Endothelial cell of umbilical vein (primary cell): ENCODE results near the gene TP73. TPM values are rescaled to one million over a fixed set of nuclear protein-coding genes. Genes with fewer than 3 reads are reported as not detected.

Experiments
- BruUV-seq: library from RNA; stranded (reverse); fragments of 400-500 nt; replicated peaks from 2 replicates; lab custom pipeline; 2021; lab: Mats Ljungman, UMichigan
- CTCF ChIA-PET: fragments of 300-600, 350-600 bp; sonication (Branson Sonifier 250); formaldehyde crosslinking; loops from one replicate; lab custom pipeline; 2021; ENCODE audit warnings: antibody characterized with exemption, inconsistent platforms; lab: Charles Lee
- POLR2A ChIA-PET: fragments of 300-600, 350-600 bp; sonication (Branson Sonifier 250); formaldehyde crosslinking; loops from one replicate; lab custom pipeline; 2021; ENCODE audit warnings: antibody characterized with exemption, inconsistent platforms; lab: Charles Lee
- DNase-seq: peaks from one replicate; pipeline ENCODE4 v3.0.0-alpha.2; 2011; ENCODE audit warnings: low read depth, low spot score
- FAIRE-seq: peaks from 2 replicates; lab custom pipeline; 2011; peaks lifted over from hg19 to GRCh38; lab: Jason Lieb, UNC
- H2AFZ ChIP-seq: 2 replicates; pipeline ENCODE4 v1.6.0; 2012; ENCODE audit warnings: low read depth, low read length, control low read depth, inconsistent platforms
- H3K27ac ChIP-seq: 2 replicates; pipeline ENCODE4 v1.5.1; 2011; ENCODE audit warnings: low read depth, mild to moderate bottlenecking, control low read depth, low read length, moderate library complexity; ENCODE audit not compliant: insufficient read depth
- H3K27me3 ChIP-seq, 2 experiments: 2 replicates each; pipeline versions ENCODE4 v1.6.0 to v1.6.1; 2011; ENCODE audit warnings: low read length in 2 of 2, mixed read lengths in 1 of 2; ENCODE audit not compliant: control insufficient read depth in 2 of 2, insufficient read depth in 2 of 2
- H3K36me3 ChIP-seq, 2 experiments: 2 replicates in 1 of 2; 3 replicates in 1 of 2; pipeline ENCODE4 v1.5.1; 2011; ENCODE audit warnings: low read length in 2 of 2, mild to moderate bottlenecking in 1 of 2, moderate library complexity in 1 of 2; ENCODE audit not compliant: control insufficient read depth in 2 of 2, insufficient read depth in 2 of 2; ENCODE audit errors: extremely low read depth in 1 of 2
- H3K4me1 ChIP-seq: 3 replicates; pipeline ENCODE4 v1.5.1; 2011; ENCODE audit warnings: mild to moderate bottlenecking, low read length; ENCODE audit not compliant: control insufficient read depth, insufficient read depth; ENCODE audit errors: extremely low read depth
- H3K4me2 ChIP-seq: 2 replicates; pipeline ENCODE4 v1.6.1; 2011; ENCODE audit warnings: low read length, control low read depth, mixed read lengths; ENCODE audit not compliant: insufficient read depth
- H3K4me3 ChIP-seq, 3 experiments: fragments of 200-600 bp in 1 of 3; sonication (generic), shearing (Covaris generic) in 1 of 3; replicated peaks in 1 of 3; 2 replicates each; pipeline ENCODE4 v1.5.1; 2011 to 2016; ENCODE audit warnings: control low read depth in 3 of 3, low read length in 3 of 3, mild to moderate bottlenecking in 2 of 3, inconsistent platforms in 1 of 3, low read depth in 1 of 3, moderate library complexity in 1 of 3; ENCODE audit not compliant: insufficient read depth in 1 of 3
- H3K79me2 ChIP-seq: 2 replicates; pipeline ENCODE4 v1.6.0; 2012; ENCODE audit warnings: low read length, inconsistent platforms; ENCODE audit not compliant: control insufficient read depth, insufficient read depth
- H3K9ac ChIP-seq: replicated peaks from 2 replicates; pipeline ENCODE3; 2011; ENCODE audit warnings: low read length, control low read depth; ENCODE audit not compliant: insufficient read depth; ENCODE audit errors: extremely low read depth
- H3K9me1 ChIP-seq: replicated peaks from 3 replicates; pipeline ENCODE4 v1.6.0; 2011; ENCODE audit warnings: mild to moderate bottlenecking, low read length; ENCODE audit not compliant: control insufficient read depth, insufficient read depth; ENCODE audit errors: extremely low read depth
- H3K9me3 ChIP-seq: replicated peaks from 2 replicates; pipeline ENCODE4 v1.5.1; 2012; ENCODE audit warnings: low read length, inconsistent platforms; ENCODE audit not compliant: control insufficient read depth, insufficient read depth
- H4K20me1 ChIP-seq: replicated peaks from 2 replicates; pipeline ENCODE3; 2011; ENCODE audit warnings: mild to moderate bottlenecking, low read length; ENCODE audit not compliant: control insufficient read depth, insufficient read depth; ENCODE audit errors: extremely low read depth
- CTCF ChIP-seq, 2 donors: IDR thresholded peaks; 1 replicate in 1 of 2; 2 replicates in 1 of 2; pipeline ENCODE4 v1.5.1; 2011; ENCODE audit warnings: low read length in 2 of 2, mild to moderate bottlenecking in 2 of 2, moderate library complexity in 2 of 2, control low read depth in 1 of 2, inconsistent platforms in 1 of 2, low read depth in 1 of 2; ENCODE audit not compliant: insufficient read depth in 1 of 2; ENCODE audit errors: extremely low read depth in 1 of 2
- EZH2 ChIP-seq: IDR thresholded peaks from 2 replicates; pipeline ENCODE4 v1.6.1; 2012; ENCODE audit warnings: borderline replicate concordance, low read depth, mild to moderate bottlenecking, moderate library complexity, low read length, inconsistent platforms; ENCODE audit not compliant: severe bottlenecking
- FOS ChIP-seq: IDR thresholded peaks from 2 replicates; pipeline ENCODE4 v1.6.1; 2011; ENCODE audit warnings: mild to moderate bottlenecking, low read length, moderate library complexity, borderline replicate concordance; ENCODE audit not compliant: insufficient read depth
- GATA2 ChIP-seq: IDR thresholded peaks from 2 replicates; pipeline ENCODE4 v1.7.0; 2011; ENCODE audit warnings: low read depth, mild to moderate bottlenecking, moderate library complexity, mixed read lengths, low read length; ENCODE audit not compliant: insufficient read length, insufficient read depth
- JUN ChIP-seq: IDR thresholded peaks from 2 replicates; pipeline ENCODE4 v1.6.1; 2011; ENCODE audit warnings: borderline replicate concordance, low read depth; ENCODE audit not compliant: insufficient read length, insufficient read depth
- MAX ChIP-seq: IDR thresholded peaks from 2 replicates; pipeline ENCODE4 v1.6.1; 2011; ENCODE audit not compliant: insufficient read depth, insufficient read length
- MYC ChIP-seq: IDR thresholded peaks from one replicate; pipeline ENCODE4 v1.6.1; 2011; ENCODE audit warnings: mild to moderate bottlenecking, low read depth, low read length
- POLR2A ChIP-seq: IDR thresholded peaks from 2 replicates; pipeline ENCODE4 v1.6.1; 2012; ENCODE audit warnings: low read depth, mild to moderate bottlenecking, control low read depth, low read length
- POLR2AphosphoS5 ChIP-seq: IDR thresholded peaks from 2 replicates; pipeline ENCODE4 v1.6.1; 2012; ENCODE audit warnings: low read depth, mild to moderate bottlenecking, control low read depth, low read length, moderate library complexity; ENCODE audit not compliant: insufficient read depth
- dilution Hi-C: fragments of 300-500 bp; cut with MboI; formaldehyde crosslinking; loops from one replicate; pipeline ENCODE4 v1.15.0; 2019; ENCODE audit warnings: low sequenced_read_pairs; ENCODE audit not compliant: extremely low pct_ligation_motif_present
- intact Hi-C: fragments of 100-400 bp; cut with micrococcal nuclease; formaldehyde crosslinking; loops from one replicate; pipeline ENCODE4 v1.10.0; 2022
- polyA plus RNA-seq, 4 experiments: library from polyadenylated mRNA; depleted of rRNA in 3 of 4; stranded (reverse) in 3 of 4; unstranded in 1 of 4; fragments of >200 nt; gene quantifications; 2 replicates each; pipeline versions ENCODE4 v1.2.1 to v1.2.3, GENCODE V29; 2011 to 2012; ENCODE audit warnings: missing spikeins in 1 of 4
- total RNA-seq: library from RNA; stranded (reverse); gene quantifications from 2 replicates; pipeline ENCODE4 v1.2.3, GENCODE V29; 2021

The TP73 gene
- total and polyA plus RNA-seq, 2 donors (not counting 3 experiments of a cell fraction or from before 2014, with no cell fraction given) = 0.03 to 0.15 TPM

DNA sequence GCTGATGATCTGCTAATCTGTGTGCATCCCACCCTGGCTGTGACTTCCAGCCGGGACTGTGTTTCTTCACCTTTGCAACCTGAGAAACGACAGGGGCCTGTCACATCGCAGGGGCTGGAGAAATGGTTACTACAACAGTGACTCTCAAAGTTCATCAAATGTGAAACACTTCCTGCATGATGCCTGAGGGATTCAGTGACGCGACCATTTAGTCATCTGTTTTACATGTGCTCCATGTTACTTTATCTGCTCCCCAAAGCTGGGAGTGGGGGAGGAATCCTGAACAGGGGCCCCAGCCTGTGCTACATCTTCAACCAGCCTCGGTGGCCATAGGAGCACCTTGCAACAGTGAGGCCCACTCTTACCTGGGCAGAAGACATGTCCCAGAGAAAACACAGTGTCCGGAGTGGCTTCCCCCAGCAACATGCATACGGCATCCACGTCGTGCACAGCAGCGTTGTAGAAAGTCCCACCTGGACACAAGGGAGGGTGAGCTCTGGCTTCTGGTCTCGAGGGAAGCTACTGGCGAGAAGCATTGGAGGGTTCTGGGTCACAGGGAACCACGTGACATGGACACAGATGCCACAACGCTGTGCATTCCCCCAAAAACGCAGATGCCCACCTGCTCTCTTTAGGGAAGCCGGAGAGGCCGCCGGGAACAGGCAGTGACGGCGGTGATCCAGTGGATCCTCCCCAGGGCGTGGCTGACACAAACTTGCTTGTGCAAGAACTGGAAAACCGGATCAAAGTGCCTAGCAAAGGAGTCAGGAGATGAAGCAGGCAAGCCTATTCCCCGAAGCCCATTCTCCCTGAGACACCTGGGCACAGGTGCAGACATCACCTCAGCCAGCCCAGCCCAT lies 90.4 kb downstream of the TP73 start:
- BruUV-seq = no TSS peak
- intact Hi-C loops (no loop called here), dilution Hi-C loops (no loop called here)
- no peak overlapping the region for H3K4me3 ChIP-seq
- H3K9ac ChIP-seq = no peak overlapping the region
- FAIRE-seq (no peak), DNase-seq (no peak)
- H4K20me1 ChIP-seq = no peaks in the 10 kb centered on the region
- CTCF ChIA-PET = no interaction called here
- no peak overlapping the region for H2AFZ ChIP-seq
- no peak overlapping the region for H3K27ac ChIP-seq
- H3K27me3 ChIP-seq = no peaks in the 10 kb centered on the region
- peaks cover 5% of the 10 kb centered on the region for H3K79me2 ChIP-seq
- no peaks in the 10 kb centered on the region for H3K9me1 ChIP-seq
- H3K4me1 ChIP-seq = peaks cover 9% of the 10 kb centered on the region
- H3K9me3 ChIP-seq = no peaks in the 10 kb centered on the region
- TF ChIP-seq POLR2AphosphoS5 = no peak
- no peak for TF ChIP-seq EZH2
- TF ChIP-seq GATA2 = no peak
- TF ChIP-seq CTCF (IDR thresholded peaks at IDR 0.05; ENCODE audit: extremely low read depth in 1 of 2, insufficient read depth in 1 of 2, low read depth in 1 of 2, low read length in 2 of 2) = no peak
- TF ChIP-seq FOS = no peak
- TF ChIP-seq MYC = no peak
- TF ChIP-seq MAX = no peak
- TF ChIP-seq POLR2A = no peak
- TF ChIP-seq JUN = no peak
- POLR2A ChIA-PET = no interaction called here
- H3K36me3 ChIP-seq = peaks cover 4 to 26% of the 10 kb centered on the region in 2 experiments
- H3K4me2 ChIP-seq = no peak overlapping the region
